HuH-7 (cell line): Measurements from ENCODE around the gene AGBL2.
A peak's percentile ranks its signal among the peaks of the same experiment; 100 is the strongest.

Source experiments
- DNase-seq: peaks from one replicate; pipeline ENCODE4 v3.0.0; 2011; ENCODE audit warnings: low spot score

AGBL2 gene

DNA sequence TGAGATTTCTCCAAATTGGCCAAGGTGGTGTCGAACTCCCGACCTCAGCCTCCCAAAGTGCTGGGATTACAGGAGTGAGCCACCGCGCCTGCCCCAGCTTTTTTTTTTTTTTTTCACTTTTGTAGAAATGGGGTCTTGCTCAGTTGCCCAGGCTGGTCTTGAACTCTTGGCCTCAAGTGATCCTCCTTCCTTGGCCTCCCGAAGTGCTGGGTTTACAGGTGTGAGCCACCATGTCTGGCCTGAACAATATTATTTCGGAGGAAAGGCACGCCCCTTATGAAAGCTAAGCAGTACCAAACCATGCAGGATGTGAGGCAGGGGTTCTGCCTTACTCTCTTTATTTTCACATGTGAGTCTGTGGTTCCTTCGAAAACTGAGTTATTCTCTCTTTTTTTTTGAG is 88.9 kb downstream of the AGBL2 start:
- DNase-seq, result no peak

DNA sequence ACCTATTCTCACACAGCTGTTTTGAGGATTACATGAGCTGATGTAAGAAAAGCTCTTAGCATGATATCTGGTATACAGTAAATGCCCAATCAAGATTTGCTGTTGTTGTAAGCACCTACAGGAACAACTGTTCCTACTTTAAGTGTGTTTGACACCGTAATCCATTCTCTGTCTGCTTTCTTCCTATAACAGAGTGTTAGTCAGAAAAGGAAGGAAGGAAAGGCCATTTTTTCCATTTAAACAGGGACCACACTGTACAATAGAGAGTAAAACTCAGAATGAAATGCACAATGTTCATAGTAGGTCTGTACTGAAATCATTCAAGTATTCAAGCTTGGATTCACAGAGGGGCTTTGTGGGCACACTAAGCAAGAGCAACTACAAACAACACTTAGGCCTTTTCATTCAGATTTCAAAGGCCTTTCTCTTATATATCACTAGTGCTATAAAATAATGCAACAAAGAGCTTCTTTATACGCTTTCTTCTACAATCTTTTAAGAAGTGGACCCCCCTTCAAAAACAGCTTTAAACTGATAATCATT is 94.3 kb downstream of the AGBL2 start:
- DNase-seq, result no peak

DNA sequence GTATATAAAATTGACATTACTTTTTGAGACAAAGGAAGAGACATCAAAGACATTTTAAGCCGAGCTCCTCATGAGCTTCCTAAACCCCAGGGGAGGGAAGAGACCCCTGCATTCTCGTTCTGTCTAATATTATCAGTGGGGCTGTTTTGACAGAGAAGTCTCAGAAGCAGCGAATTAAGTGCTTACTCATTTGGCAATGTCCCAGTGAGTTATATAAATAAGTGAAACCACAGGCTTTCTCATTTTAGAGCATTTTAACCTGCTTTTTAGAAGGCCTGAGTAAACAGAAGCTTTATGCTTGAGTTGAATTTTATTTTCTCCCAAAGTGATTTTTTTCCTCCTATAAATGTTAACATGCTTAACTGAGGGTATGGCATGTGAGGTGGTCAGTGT is 97.8 kb downstream of the AGBL2 start:
- DNase-seq, result no peak

- DNase-seq, result peak; percentile 52
Observed at GRCh38 chr11:47616726-47617416, 98.3 kb downstream of the AGBL2 start.

DNA sequence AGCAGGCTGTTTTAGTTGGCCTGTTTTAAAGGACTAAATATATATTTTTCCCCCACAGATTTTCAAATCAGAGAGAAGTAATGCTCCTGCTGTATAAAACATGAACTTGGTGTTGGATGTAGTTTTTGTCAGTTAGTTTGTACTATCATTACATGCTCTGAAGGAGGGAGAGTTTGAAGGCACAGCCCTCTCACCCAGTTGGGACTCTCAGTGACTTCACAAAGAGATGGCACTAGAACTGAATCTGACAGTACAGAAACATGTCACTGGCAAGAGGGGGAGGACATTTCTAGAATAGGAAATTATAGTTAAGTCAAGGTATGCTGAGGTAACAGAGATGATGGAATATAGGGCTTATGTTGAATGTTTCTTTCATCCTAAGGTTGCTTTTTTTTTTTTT is 99.9 kb downstream of the AGBL2 start:
- no peak for DNase-seq

GRCh38 chr11:47611348-47611794 is 103.8 kb downstream of the AGBL2 start:
- DNase-seq, result no peak

DNA sequence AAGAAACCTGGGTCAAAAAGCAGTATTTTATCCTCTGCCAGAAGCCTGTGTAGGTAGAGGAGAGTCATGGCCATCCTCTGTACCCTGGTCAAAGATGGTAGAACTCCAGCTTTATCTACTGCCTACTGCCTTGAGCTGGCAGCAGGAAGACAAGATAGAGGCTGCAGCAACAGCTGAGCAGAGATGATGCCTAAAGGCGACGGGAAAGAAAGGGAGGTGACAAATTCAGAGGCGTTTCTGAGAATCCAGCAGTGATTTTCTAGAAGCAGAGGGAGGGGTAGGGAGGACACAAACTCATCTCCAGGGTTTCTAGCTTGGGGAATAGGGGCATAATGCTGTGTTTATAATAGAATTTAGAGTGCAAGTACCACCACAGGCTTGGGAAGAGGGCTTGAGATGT is 105.5 kb downstream of the AGBL2 start:
- DNase-seq, result no peak
